ENCODE data around the gene AHNAK2.

- TF ChIP-seq, protein P1, sequence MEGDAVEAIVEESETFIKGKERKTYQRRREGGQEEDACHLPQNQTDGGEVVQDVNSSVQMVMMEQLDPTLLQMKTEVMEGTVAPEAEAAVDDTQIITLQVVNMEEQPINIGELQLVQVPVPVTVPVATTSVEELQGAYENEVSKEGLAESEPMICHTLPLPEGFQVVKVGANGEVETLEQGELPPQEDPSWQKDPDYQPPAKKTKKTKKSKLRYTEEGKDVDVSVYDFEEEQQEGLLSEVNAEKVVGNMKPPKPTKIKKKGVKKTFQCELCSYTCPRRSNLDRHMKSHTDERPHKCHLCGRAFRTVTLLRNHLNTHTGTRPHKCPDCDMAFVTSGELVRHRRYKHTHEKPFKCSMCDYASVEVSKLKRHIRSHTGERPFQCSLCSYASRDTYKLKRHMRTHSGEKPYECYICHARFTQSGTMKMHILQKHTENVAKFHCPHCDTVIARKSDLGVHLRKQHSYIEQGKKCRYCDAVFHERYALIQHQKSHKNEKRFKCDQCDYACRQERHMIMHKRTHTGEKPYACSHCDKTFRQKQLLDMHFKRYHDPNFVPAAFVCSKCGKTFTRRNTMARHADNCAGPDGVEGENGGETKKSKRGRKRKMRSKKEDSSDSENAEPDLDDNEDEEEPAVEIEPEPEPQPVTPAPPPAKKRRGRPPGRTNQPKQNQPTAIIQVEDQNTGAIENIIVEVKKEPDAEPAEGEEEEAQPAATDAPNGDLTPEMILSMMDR (IDR thresholded peaks at IDR 0.05): no peak
- no peak for TF ChIP-seq POLR2A (IDR thresholded peaks at IDR 0.05)
These were observed 10.6 kb downstream of the AHNAK2 start for GRCh38 chr14:104967386-104968152.

Data from testis (tissue), 2 donors.